IPS-20b (cell line): ENCODE data around the gene BEND7.

ENCODE experiments used
- H3K27ac ChIP-seq: one replicate; pipeline ENCODE4 v1.5.1; 2013; ENCODE audit warnings: low read length
- H3K27me3 ChIP-seq: 2 replicates; pipeline ENCODE4 v1.6.1; 2013; ENCODE audit warnings: mild to moderate bottlenecking, low read length, inconsistent platforms; ENCODE audit not compliant: insufficient read depth
- H3K36me3 ChIP-seq: 2 replicates; pipeline ENCODE4 v1.6.1; 2013; ENCODE audit warnings: low read depth, mild to moderate bottlenecking, inconsistent platforms, low read length, moderate library complexity; ENCODE audit not compliant: insufficient read depth
- H3K4me1 ChIP-seq: 2 replicates; pipeline ENCODE4 v1.6.1; 2013; ENCODE audit warnings: mild to moderate bottlenecking, control low read depth, inconsistent platforms, low read length, moderate library complexity; ENCODE audit not compliant: insufficient read depth
- H3K4me3 ChIP-seq: 2 replicates; pipeline ENCODE4 v1.5.1; 2013; ENCODE audit warnings: mild to moderate bottlenecking, low read length, inconsistent platforms
- H3K9ac ChIP-seq: 2 replicates; pipeline ENCODE4 v1.6.1; 2013; ENCODE audit warnings: low read depth, mild to moderate bottlenecking, inconsistent platforms, low read length, moderate library complexity
- H3K9me3 ChIP-seq: 2 replicates; pipeline ENCODE4 v1.6.1; 2013; ENCODE audit warnings: mild to moderate bottlenecking, low read depth, low read length, inconsistent platforms; ENCODE audit not compliant: insufficient read depth

Gene BEND7

GRCh38 chr10:13496164-13496563 is 32.6 kb downstream of the BEND7 start:
- H3K9ac ChIP-seq, result no peak overlapping the region
- H3K27me3 ChIP-seq, result no peaks in the 10 kb centered on the region
- H3K27ac ChIP-seq, result no peak overlapping the region
- no peaks in the 10 kb centered on the region for H3K9me3 ChIP-seq
- no peaks in the 10 kb centered on the region; the same call in 1 of the 2 replicates for H3K4me1 ChIP-seq
- no peak overlapping the region for H3K4me3 ChIP-seq
- H3K36me3 ChIP-seq, result no peaks in the 10 kb centered on the region

- no peaks in the 10 kb centered on the region for H3K27me3 ChIP-seq
- H3K9ac ChIP-seq, result no peak overlapping the region
- no peak overlapping the region for H3K4me3 ChIP-seq
- H3K36me3 ChIP-seq, result no peaks in the 10 kb centered on the region
- H3K27ac ChIP-seq, result no peak overlapping the region
- peaks cover 5% of the 10 kb centered on the region; the same call in 1 of the 2 replicates for H3K4me1 ChIP-seq
- H3K9me3 ChIP-seq, result no peaks in the 10 kb centered on the region
Observed at GRCh38 chr10:13492493-13493180, 36.2 kb downstream of the BEND7 start.

- Histone ChIP-seq H3K4me3 (no peak overlapping the region), H3K36me3 (no peaks in the 10 kb centered on the region), H3K9me3 (no peaks in the 10 kb centered on the region), H3K9ac (no peak overlapping the region), H3K27ac (no peak overlapping the region), H3K4me1 (peaks cover 5% of the 10 kb centered on the region; the same call in 1 of the 2 replicates), H3K27me3 (no peaks in the 10 kb centered on the region)
Observed at GRCh38 chr10:13491747-13492360, 37.0 kb downstream of the BEND7 start.

- Histone ChIP-seq H3K36me3 (no peaks in the 10 kb centered on the region), H3K9me3 (no peaks in the 10 kb centered on the region), H3K27me3 (no peaks in the 10 kb centered on the region), H3K27ac (no peak overlapping the region), H3K4me1 (peaks cover 5% of the 10 kb centered on the region; the same call in 1 of the 2 replicates), H3K9ac (no peak overlapping the region), H3K4me3 (no peak overlapping the region)
Observed at GRCh38 chr10:13490503-13490902, 38.3 kb downstream of the BEND7 start.

- Histone ChIP-seq H3K27me3 (no peaks in the 10 kb centered on the region), H3K36me3 (no peaks in the 10 kb centered on the region), H3K27ac (no peak overlapping the region), H3K4me3 (no peak overlapping the region), H3K9me3 (no peaks in the 10 kb centered on the region), H3K4me1 (peaks cover 5% of the 10 kb centered on the region; the same call in 1 of the 2 replicates), H3K9ac (no peak overlapping the region)
Observed at GRCh38 chr10:13489035-13489599, 39.7 kb downstream of the BEND7 start.

- H3K36me3 ChIP-seq, result no peaks in the 10 kb centered on the region
- H3K27ac ChIP-seq, result no peak overlapping the region
- H3K4me3 ChIP-seq, result no peak overlapping the region
- no peak overlapping the region for H3K9ac ChIP-seq
- peaks cover 5% of the 10 kb centered on the region; the same call in 1 of the 2 replicates for H3K4me1 ChIP-seq
- no peaks in the 10 kb centered on the region for H3K9me3 ChIP-seq
- H3K27me3 ChIP-seq, result no peaks in the 10 kb centered on the region
Observed at GRCh38 chr10:13485623-13486022, 43.2 kb downstream of the BEND7 start.

- peaks cover 1% of the 10 kb centered on the region; the same call in 1 of the 2 replicates for H3K4me1 ChIP-seq
- no peak overlapping the region for H3K27ac ChIP-seq
- no peak overlapping the region for H3K9ac ChIP-seq
- H3K27me3 ChIP-seq, result no peaks in the 10 kb centered on the region
- no peaks in the 10 kb centered on the region for H3K9me3 ChIP-seq
- no peaks in the 10 kb centered on the region for H3K36me3 ChIP-seq
- no peak overlapping the region for H3K4me3 ChIP-seq
Observed at GRCh38 chr10:13483951-13484350, 44.9 kb downstream of the BEND7 start.

GRCh38 chr10:13483073-13483472 is 45.7 kb downstream of the BEND7 start:
- Histone ChIP-seq H3K9me3 (no peaks in the 10 kb centered on the region), H3K9ac (no peak overlapping the region), H3K4me1 (no peaks in the 10 kb centered on the region), H3K27ac (no peak overlapping the region), H3K36me3 (no peaks in the 10 kb centered on the region), H3K4me3 (no peak overlapping the region), H3K27me3 (no peaks in the 10 kb centered on the region)

GRCh38 chr10:13481690-13482089 is 47.1 kb downstream of the BEND7 start:
- H3K36me3 ChIP-seq, result no peaks in the 10 kb centered on the region
- no peaks in the 10 kb centered on the region for H3K4me1 ChIP-seq
- no peak overlapping the region for H3K27ac ChIP-seq
- H3K4me3 ChIP-seq, result no peak overlapping the region
- no peaks in the 10 kb centered on the region for H3K27me3 ChIP-seq
- no peaks in the 10 kb centered on the region for H3K9me3 ChIP-seq
- H3K9ac ChIP-seq, result no peak overlapping the region

- Histone ChIP-seq H3K36me3 (no peaks in the 10 kb centered on the region), H3K4me1 (no peaks in the 10 kb centered on the region), H3K9me3 (no peaks in the 10 kb centered on the region), H3K9ac (no peak overlapping the region), H3K4me3 (no peak overlapping the region), H3K27me3 (no peaks in the 10 kb centered on the region), H3K27ac (no peak overlapping the region)
Observed at GRCh38 chr10:13475124-13475523, 53.7 kb downstream of the BEND7 start.

GRCh38 chr10:13473986-13474385 is 54.8 kb downstream of the BEND7 start:
- H3K9ac ChIP-seq, result no peak overlapping the region
- no peak overlapping the region for H3K27ac ChIP-seq
- no peaks in the 10 kb centered on the region for H3K9me3 ChIP-seq
- no peaks in the 10 kb centered on the region for H3K36me3 ChIP-seq
- no peak overlapping the region for H3K4me3 ChIP-seq
- H3K27me3 ChIP-seq, result no peaks in the 10 kb centered on the region
- H3K4me1 ChIP-seq, result no peaks in the 10 kb centered on the region

GRCh38 chr10:13472359-13472758 is 56.5 kb downstream of the BEND7 start:
- Histone ChIP-seq H3K27me3 (no peaks in the 10 kb centered on the region), H3K4me3 (no peak overlapping the region), H3K9ac (no peak overlapping the region), H3K36me3 (no peaks in the 10 kb centered on the region), H3K4me1 (no peaks in the 10 kb centered on the region), H3K27ac (no peak overlapping the region), H3K9me3 (no peaks in the 10 kb centered on the region)
